HCT116 (cell line): Measurements from ENCODE around the gene HAPSTR1. TPM values are rescaled to one million over a fixed set of nuclear protein-coding genes. Genes with fewer than 3 reads are reported as not detected.

Source experiments
- ATAC-seq: fragments of 200-7000 bp; cut with Tn5 transposase; 2 replicates; pipeline ENCODE4 v1.9.1; 2020; ENCODE audit warnings: mild to moderate bottlenecking, moderate library complexity
- BruUV-seq: library from RNA; stranded (reverse); fragments of 400-500 nt; replicated peaks from 2 replicates; lab custom pipeline; 2021; lab: Mats Ljungman, UMichigan
- CTCF ChIA-PET: fragments of 300-600 bp; sonication (Branson Sonifier 250); formaldehyde crosslinking; loops from one replicate; lab custom pipeline; 2021; ENCODE audit warnings: antibody characterized with exemption; lab: Charles Lee
- POLR2A ChIA-PET: fragments of 300-600, 350-600 bp; sonication (Branson Sonifier 250); formaldehyde crosslinking; loops from one replicate; lab custom pipeline; 2021; ENCODE audit warnings: antibody characterized with exemption; lab: Charles Lee
- RAD21 ChIA-PET, 2 experiments: fragments of 300-600 bp; sonication (Branson Sonifier 250); formaldehyde crosslinking; loops; one replicate each; lab custom pipeline; 2023; ENCODE audit warnings: low total read pairs in 2 of 2; ENCODE audit not compliant: uncharacterized antibody in 2 of 2, unreplicated experiment in 2 of 2, low non-redundant PET in 1 of 2; lab: Charles Lee
- DNase-seq: peaks from one replicate; pipeline ENCODE4 v3.0.0-alpha.2; 2010; ENCODE audit warnings: low read depth, low spot score
- H2AFZ ChIP-seq: fragments of 200-600 bp; shearing (Covaris generic), sonication (generic); 2 replicates; pipeline ENCODE4 v1.6.1; 2017; ENCODE audit warnings: low read depth, mixed run types, mixed read lengths, antibody characterized with exemption, low read length; ENCODE audit not compliant: poor library complexity, severe bottlenecking
- H3K27ac ChIP-seq: 2 replicates; pipeline ENCODE4 v1.5.1; 2012; ENCODE audit warnings: low read depth, low read length
- H3K27me3 ChIP-seq: fragments of 200-600 bp; sonication (generic); 2 replicates; pipeline ENCODE4 v1.6.1; 2016; ENCODE audit warnings: mixed run types, low read length, mixed read lengths; ENCODE audit not compliant: insufficient read depth
- H3K36me3 ChIP-seq, 2 experiments: fragments of 200-500 bp in 1 of 2; fragments of 200-600 bp in 1 of 2; sonication (Bioruptor generic) in 1 of 2; sonication (generic) in 1 of 2; 2 replicates each; pipeline versions ENCODE4 v1.5.1 to v1.6.1; 2014 to 2016; ENCODE audit warnings: low read length in 2 of 2, inconsistent platforms in 1 of 2, mixed read lengths in 1 of 2, mixed run types in 1 of 2; ENCODE audit not compliant: insufficient read depth in 2 of 2, control insufficient read depth in 1 of 2
- H3K4me1 ChIP-seq, 2 experiments: fragments of 200-600 bp in 1 of 2; sonication (generic) in 1 of 2; 2 replicates each; pipeline versions ENCODE4 v1.5.1 to v1.6.1; 2012 to 2017; ENCODE audit warnings: low read length in 2 of 2, inconsistent platforms in 1 of 2, mild to moderate bottlenecking in 1 of 2, mixed read lengths in 1 of 2, mixed run types in 1 of 2, moderate library complexity in 1 of 2; ENCODE audit not compliant: insufficient read depth in 2 of 2, control insufficient read depth in 1 of 2
- H3K4me2 ChIP-seq: fragments of 200-600 bp; sonication (generic); 2 replicates; pipeline ENCODE4 v1.6.1; 2017; ENCODE audit warnings: mixed run types, low read length, mixed read lengths
- H3K4me3 ChIP-seq, 2 experiments: fragments of 200-600 bp in 1 of 2; sonication (generic) in 1 of 2; replicated peaks in 1 of 2; 2 replicates each; pipeline ENCODE4 v1.5.1; 2011 to 2016; ENCODE audit warnings: low read length in 2 of 2, control low read depth in 1 of 2, low read depth in 1 of 2, mild to moderate bottlenecking in 1 of 2, mixed read lengths in 1 of 2, mixed run types in 1 of 2
- H3K79me2 ChIP-seq: fragments of 200-600 bp; sonication (generic); 2 replicates; pipeline ENCODE4 v1.6.1; 2017; ENCODE audit warnings: mild to moderate bottlenecking, mixed run types, low read length, moderate library complexity, mixed read lengths; ENCODE audit not compliant: insufficient read depth
- H3K9ac ChIP-seq: fragments of 200-600 bp; sonication (generic); 2 replicates; pipeline ENCODE4 v1.6.1; 2016; ENCODE audit warnings: low read length, mixed read lengths
- H3K9me2 ChIP-seq: fragments of 200-600 bp; sonication (generic), shearing (Covaris generic); 2 replicates; pipeline ENCODE4 v1.6.1; 2017; ENCODE audit warnings: mixed run types, mild to moderate bottlenecking, moderate library complexity; ENCODE audit not compliant: insufficient read depth
- H3K9me3 ChIP-seq, 2 experiments: fragments of 200-500 bp in 1 of 2; fragments of 200-600 bp in 1 of 2; sonication (Bioruptor generic) in 1 of 2; sonication (generic) in 1 of 2; 2 replicates each; pipeline ENCODE4 v1.6.1; 2014 to 2017; ENCODE audit warnings: low read length in 2 of 2, mixed read lengths in 2 of 2, inconsistent platforms in 1 of 2, low read depth in 1 of 2, mild to moderate bottlenecking in 1 of 2, mixed run types in 1 of 2, moderate library complexity in 1 of 2; ENCODE audit not compliant: control insufficient read depth in 1 of 2, insufficient read depth in 1 of 2
- H4K20me1 ChIP-seq: fragments of 200-600 bp; sonication (generic), shearing (Covaris generic); 2 replicates; pipeline ENCODE4 v1.6.1; 2017; ENCODE audit warnings: mixed run types, mild to moderate bottlenecking, moderate library complexity; ENCODE audit not compliant: insufficient read depth
- ATF3 ChIP-seq: IDR thresholded peaks from 2 replicates; pipeline ENCODE4 v1.6.1; 2012
- CBX3 ChIP-seq: IDR thresholded peaks from 2 replicates; pipeline ENCODE4 v1.6.1; 2012; ENCODE audit warnings: low read depth
- CEBPB ChIP-seq: IDR thresholded peaks from 2 replicates; pipeline ENCODE4 v1.6.1; 2012; ENCODE audit warnings: low read depth
- CTCF ChIP-seq, 3 experiments: fragments of 200-600 bp in 1 of 3; sonication (generic) in 1 of 3; IDR thresholded peaks in 2 of 3; conservative IDR thresholded peaks in 1 of 3; 2 replicates each; pipeline ENCODE4 v1.5.1; 2012 to 2017; ENCODE audit warnings: low read depth in 2 of 3, low read length in 2 of 3, antibody characterized with exemption in 1 of 3, borderline replicate concordance in 1 of 3, control low read depth in 1 of 3, mild to moderate bottlenecking in 1 of 3, mixed read lengths in 1 of 3, mixed run types in 1 of 3, moderate library complexity in 1 of 3; ENCODE audit not compliant: insufficient read depth in 1 of 3
- EGR1 ChIP-seq: IDR thresholded peaks from 2 replicates; pipeline ENCODE4 v1.6.1; 2012; ENCODE audit warnings: low read depth
- ELF1 ChIP-seq: IDR thresholded peaks from 2 replicates; pipeline ENCODE4 v1.6.1; 2012; ENCODE audit warnings: low read depth, borderline replicate concordance
- EZH2 ChIP-seq: fragments of 200-600 bp; sonication (generic); IDR thresholded peaks from 2 replicates; pipeline ENCODE4 v1.6.1; 2017; ENCODE audit warnings: antibody characterized with exemption, mixed run types
- EZH2phosphoT487 ChIP-seq: fragments of 200-600 bp; IDR thresholded peaks from 2 replicates; pipeline ENCODE4 v1.6.1; 2018; ENCODE audit warnings: antibody characterized with exemption, borderline replicate concordance
- JUND ChIP-seq: IDR thresholded peaks from 2 replicates; pipeline ENCODE4 v1.6.1; 2012
- POLR2AphosphoS5 ChIP-seq: IDR thresholded peaks from 2 replicates; pipeline ENCODE4 v1.6.1; 2011; ENCODE audit warnings: mild to moderate bottlenecking, low read depth, low read length, moderate library complexity
- TCF7L2 ChIP-seq: IDR thresholded peaks from 2 replicates; pipeline ENCODE4 v1.7.0; 2011; ENCODE audit warnings: borderline replicate concordance, inconsistent platforms; ENCODE audit not compliant: insufficient read depth, insufficient read length; ENCODE audit errors: extremely low read depth
- YY1 ChIP-seq: IDR thresholded peaks from 2 replicates; pipeline ENCODE4 v1.6.1; 2011; ENCODE audit warnings: low read length, low read depth, moderate library complexity, mild to moderate bottlenecking; ENCODE audit not compliant: insufficient replicate concordance; ENCODE audit errors: extremely low read depth
- ZFX ChIP-seq: fragments of 450-650 bp; IDR thresholded peaks from 2 replicates; pipeline ENCODE4 v1.6.1; 2017
- ZNF274 ChIP-seq: fragments of 200-500 bp; sonication (Bioruptor generic); IDR thresholded peaks from 2 replicates; pipeline ENCODE4 v1.6.1; 2014; ENCODE audit warnings: mild to moderate bottlenecking, low read depth, low read length, inconsistent platforms
- intact Hi-C: fragments of 100-400 bp; cut with micrococcal nuclease; formaldehyde crosslinking; loops from 2 replicates; pipeline ENCODE4 v1.10.0; 2022
- total RNA-seq: library from RNA; stranded (reverse); gene quantifications from one replicate; pipeline ENCODE4 v1.2.1, GENCODE V29; 2021; ENCODE audit not compliant: unreplicated experiment

HAPSTR1 gene
- total RNA-seq, 1 experiment from 2014 or later = 54.9 TPM

GRCh38 chr16:9102943-9103342, 11.5 kb downstream of the HAPSTR1 start (continued):
- no peak for TF ChIP-seq CTCF (IDR thresholded peaks at IDR 0.05 in 2 of 3, conservative IDR thresholded peaks at IDR 0.05 in 1 of 3; ENCODE audit: borderline replicate concordance in 1 of 3, insufficient read depth in 1 of 3, low read depth in 2 of 3, low read length in 2 of 3)
- no peak for TF ChIP-seq POLR2AphosphoS5
- no peak for TF ChIP-seq JUND
- TF ChIP-seq ZNF274 = no peak
- no peak for TF ChIP-seq ELF1
- TF ChIP-seq CEBPB = no peak
- TF ChIP-seq CBX3 = no peak

GRCh38 chr16:9103546-9103945, 12.1 kb downstream of the HAPSTR1 start:
- ATAC-seq (no peak), DNase-seq (no peak)
- Histone ChIP-seq H3K79me2 (peaks cover 100% of the 10 kb centered on the region), H3K9me3 (no peaks in the 10 kb centered on the region), H3K9ac (no peak overlapping the region), H3K4me3 (no peak overlapping the region), H2AFZ (no peak overlapping the region), H3K4me1 (peaks cover 4 to 26% of the 10 kb centered on the region in 2 experiments; a peak in 2 of 4 replicates), H3K9me2 (no peaks in the 10 kb centered on the region), H3K4me2 (no peak overlapping the region), H3K36me3 (peaks cover 63 to 73% of the 10 kb centered on the region in 2 experiments), H4K20me1 (peaks cover 56% of the 10 kb centered on the region), H3K27ac (no peak overlapping the region), H3K27me3 (no peaks in the 10 kb centered on the region)
- BruUV-seq = no TSS peak
- ChIA-PET CTCF (no interaction called here), RAD21 (no interaction called here), POLR2A (interaction anchor here (4.4 kb wide), 1 partner anchor 12 kb away, joined by 28 read pairs; the partner anchor contains the start of gene HAPSTR1)
- TF ChIP-seq EGR1 (no peak), EZH2phosphoT487 (no peak), CBX3 (no peak), YY1 (no peak), EZH2 (no peak), ATF3 (no peak), TCF7L2 (no peak), ZFX (no peak)
- intact Hi-C loops = no loop called here
